Muscle of arm (tissue), 14 donors: ENCODE measurements around the gene SLC35D1. TPM values are rescaled to one million over a fixed set of nuclear protein-coding genes. Genes with fewer than 3 reads are reported as not detected.
A peak's percentile ranks its signal among the peaks of the same experiment; 100 is the strongest.
"Not testable (repeated sequence)": the region's sequence is repeated elsewhere in the genome, so short reads cannot be mapped to it uniquely, and the experiment has no call there.

Experiments used
- DNase-seq: peaks from one replicate; pipeline ENCODE4 v3.0.0-alpha.2; 2013
- long read RNA-seq, 11 donors: transcript quantifications; one replicate each; lab custom pipeline, GENCODE V29; 2026
- polyA plus RNA-seq, 12 donors: library from polyadenylated mRNA; unstranded; fragments of 120-200 nt; gene quantifications; one replicate each; pipeline ENCODE4 v1.2.1, GENCODE V29; 2013; ENCODE audit not compliant: insufficient read length in 12 of 12

The SLC35D1 gene
- 10 to 100 TPM in 1 of 12 donors, 1 to 10 TPM in 10, not detected in 1; 7.1 to 14.7 (median 8.7) TPM for polyA plus RNA-seq
- long read RNA-seq, donor 1, full-length matches to known transcripts = 5 of 5 reads
- long read RNA-seq, donor 1, partial matches to known transcripts = 0 of 5 reads
- long read RNA-seq, donor 1, other reads (novel, unspliced or antisense) = 0 of 5 reads
- long read RNA-seq, donor 2, full-length matches to known transcripts = 2 of 2 reads
- long read RNA-seq, donor 2, partial matches to known transcripts = 0 of 2 reads
- long read RNA-seq, donor 2, other reads (novel, unspliced or antisense) = 0 of 2 reads
- long read RNA-seq, donor 3 = 0 reads
- long read RNA-seq, donor 4 = 0 reads
- long read RNA-seq, donor 5, full-length matches to known transcripts = 3 of 3 reads
- long read RNA-seq, donor 5, partial matches to known transcripts = 0 of 3 reads
- long read RNA-seq, donor 5, other reads (novel, unspliced or antisense) = 0 of 3 reads
- long read RNA-seq, donor 6, full-length matches to known transcripts = 1 of 1 reads
- long read RNA-seq, donor 6, partial matches to known transcripts = 0 of 1 reads
- long read RNA-seq, donor 6, other reads (novel, unspliced or antisense) = 0 of 1 reads
- long read RNA-seq, donor 7, full-length matches to known transcripts = 1 of 1 reads
- long read RNA-seq, donor 7, partial matches to known transcripts = 0 of 1 reads
- long read RNA-seq, donor 7, other reads (novel, unspliced or antisense) = 0 of 1 reads
- long read RNA-seq, donor 8 = 0 reads
- long read RNA-seq, donor 9 = 0 reads
- long read RNA-seq, donor 10, full-length matches to known transcripts = 1 of 1 reads
- long read RNA-seq, donor 10, partial matches to known transcripts = 0 of 1 reads
- long read RNA-seq, donor 10, other reads (novel, unspliced or antisense) = 0 of 1 reads
- long read RNA-seq, donor 11, full-length matches to known transcripts = 2 of 2 reads
- long read RNA-seq, donor 11, partial matches to known transcripts = 0 of 2 reads
- long read RNA-seq, donor 11, other reads (novel, unspliced or antisense) = 0 of 2 reads

- peak; percentile 80 for DNase-seq
Measured at GRCh38 chr1:67053785-67054772, at the start of gene SLC35D1. SLC35D1 (minus strand) TSS chr1:67054148; CDS start chr1:67054013, 135 bp downstream.

GRCh38 chr1:67103548-67103947, 49.6 kb upstream of the SLC35D1 start:
- no peak for DNase-seq

GRCh38 chr1:67100833-67101232, 46.9 kb upstream of the SLC35D1 start:
- DNase-seq = no peak

- no peak for DNase-seq
Measured at GRCh38 chr1:67097305-67097704, 43.4 kb upstream of the SLC35D1 start.

GRCh38 chr1:67094191-67094590, 40.2 kb upstream of the SLC35D1 start:
- no peak for DNase-seq

- no peak for DNase-seq
Measured at GRCh38 chr1:67089685-67090208, 35.8 kb upstream of the SLC35D1 start.

GRCh38 chr1:67088440-67088839, 34.5 kb upstream of the SLC35D1 start:
- DNase-seq = no peak

- no peak for DNase-seq
Measured at GRCh38 chr1:67085326-67085725, 31.4 kb upstream of the SLC35D1 start.

GRCh38 chr1:67084765-67085318, 30.9 kb upstream of the SLC35D1 start:
- DNase-seq = no peak

GRCh38 chr1:67078291-67078690, 24.3 kb upstream of the SLC35D1 start:
- DNase-seq = no peak

GRCh38 chr1:67077593-67077992, 23.6 kb upstream of the SLC35D1 start:
- DNase-seq = no peak

GRCh38 chr1:67072749-67073148, 18.8 kb upstream of the SLC35D1 start:
- no peak for DNase-seq

GRCh38 chr1:67067655-67068054, 13.7 kb upstream of the SLC35D1 start:
- not testable (repeated sequence) for DNase-seq

GRCh38 chr1:67062412-67062811, 8.5 kb upstream of the SLC35D1 start:
- no peak for DNase-seq

- DNase-seq = no peak
Measured at GRCh38 chr1:67061266-67061665, 7.3 kb upstream of the SLC35D1 start.

- no peak for DNase-seq
Measured at GRCh38 chr1:67060811-67061218, 6.9 kb upstream of the SLC35D1 start.

GRCh38 chr1:67059346-67059745, 5.4 kb upstream of the SLC35D1 start:
- DNase-seq = no peak

- no peak for DNase-seq
Measured at GRCh38 chr1:67058761-67059160, 4.8 kb upstream of the SLC35D1 start.

- DNase-seq = no peak
Measured at GRCh38 chr1:67058242-67058641, 4.3 kb upstream of the SLC35D1 start.

- no peak for DNase-seq
Measured at GRCh38 chr1:67053535-67053784, 488 bp downstream of the SLC35D1 start.
